ENCODE data around the gene PHF10.

DNA sequence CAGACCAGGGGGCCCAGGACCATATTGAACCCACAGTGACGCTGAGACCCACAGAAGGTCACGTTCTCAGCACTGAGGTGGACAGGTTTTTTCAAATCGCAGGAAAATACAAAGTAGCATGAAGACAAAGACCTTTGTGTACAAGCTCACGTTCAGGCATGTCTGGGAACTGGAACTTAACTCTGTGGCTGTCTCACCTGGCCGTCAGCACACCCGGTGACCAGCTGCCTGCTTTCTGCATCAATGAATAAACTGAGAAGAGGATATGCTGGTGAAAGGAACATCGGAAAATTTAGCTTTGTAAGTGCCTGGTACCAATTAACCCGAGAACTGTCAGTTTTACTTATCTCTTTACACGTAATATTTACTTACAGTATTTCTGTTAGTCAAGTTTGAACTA lies 59.0 kb downstream of the PHF10 start:
- TF ChIP-seq, protein P1, sequence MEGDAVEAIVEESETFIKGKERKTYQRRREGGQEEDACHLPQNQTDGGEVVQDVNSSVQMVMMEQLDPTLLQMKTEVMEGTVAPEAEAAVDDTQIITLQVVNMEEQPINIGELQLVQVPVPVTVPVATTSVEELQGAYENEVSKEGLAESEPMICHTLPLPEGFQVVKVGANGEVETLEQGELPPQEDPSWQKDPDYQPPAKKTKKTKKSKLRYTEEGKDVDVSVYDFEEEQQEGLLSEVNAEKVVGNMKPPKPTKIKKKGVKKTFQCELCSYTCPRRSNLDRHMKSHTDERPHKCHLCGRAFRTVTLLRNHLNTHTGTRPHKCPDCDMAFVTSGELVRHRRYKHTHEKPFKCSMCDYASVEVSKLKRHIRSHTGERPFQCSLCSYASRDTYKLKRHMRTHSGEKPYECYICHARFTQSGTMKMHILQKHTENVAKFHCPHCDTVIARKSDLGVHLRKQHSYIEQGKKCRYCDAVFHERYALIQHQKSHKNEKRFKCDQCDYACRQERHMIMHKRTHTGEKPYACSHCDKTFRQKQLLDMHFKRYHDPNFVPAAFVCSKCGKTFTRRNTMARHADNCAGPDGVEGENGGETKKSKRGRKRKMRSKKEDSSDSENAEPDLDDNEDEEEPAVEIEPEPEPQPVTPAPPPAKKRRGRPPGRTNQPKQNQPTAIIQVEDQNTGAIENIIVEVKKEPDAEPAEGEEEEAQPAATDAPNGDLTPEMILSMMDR (IDR thresholded peaks at IDR 0.05; ENCODE audit: insufficient read depth, low read length), result no peak
- no peak for TF ChIP-seq GABPA (IDR thresholded peaks at IDR 0.05; ENCODE audit: low read depth)

Measured in HL-60 (cell line).